Stimulated activated CD4-positive, alpha-beta T cell treated with anti-CD3 and anti-CD28 coated beads, Interleukin-2, amount 100 ng/mL, for 4 hours (primary cell): ENCODE measurements around the gene C15orf40.
A peak's percentile ranks its signal among the peaks of the same experiment; 100 is the strongest.

Source experiments
- DNase-seq: peaks from one replicate; pipeline ENCODE4 v3.0.0-alpha.2; 2020; ENCODE audit warnings: low read depth

Gene C15orf40

GRCh38 chr15:82993144-82993543, 18.3 kb downstream of the C15orf40 start:
- no peak for DNase-seq

DNA sequence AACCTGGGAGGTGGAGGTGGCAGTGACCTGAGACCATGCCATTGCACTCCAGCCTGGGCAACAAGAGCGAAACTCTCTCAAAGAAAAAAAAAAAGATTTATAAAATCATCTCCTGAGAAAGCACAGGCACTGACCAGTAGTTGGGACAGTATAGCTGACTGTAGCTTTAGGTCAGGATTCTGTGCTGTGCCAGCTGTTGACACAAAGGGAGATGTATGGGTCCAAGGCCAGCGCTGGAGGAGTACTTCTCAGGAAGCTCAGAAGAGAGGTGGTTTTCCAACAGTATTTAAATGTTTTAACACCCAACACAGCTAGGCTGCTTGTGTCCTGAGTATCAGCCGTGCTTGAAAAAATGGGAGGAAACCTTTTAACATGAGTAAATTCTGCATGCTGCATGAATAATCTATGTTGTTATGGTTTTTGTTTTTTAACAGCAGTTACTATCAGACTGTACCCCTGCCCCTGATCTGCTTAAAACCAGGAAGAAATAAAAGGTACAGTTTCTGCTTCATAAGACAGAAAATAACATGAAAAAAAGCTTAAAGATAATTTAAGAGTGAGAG, 18.9 kb downstream of the C15orf40 start:
- no peak for DNase-seq

GRCh38 chr15:82986442-82986780, 25.0 kb downstream of the C15orf40 start:
- no peak for DNase-seq

DNA sequence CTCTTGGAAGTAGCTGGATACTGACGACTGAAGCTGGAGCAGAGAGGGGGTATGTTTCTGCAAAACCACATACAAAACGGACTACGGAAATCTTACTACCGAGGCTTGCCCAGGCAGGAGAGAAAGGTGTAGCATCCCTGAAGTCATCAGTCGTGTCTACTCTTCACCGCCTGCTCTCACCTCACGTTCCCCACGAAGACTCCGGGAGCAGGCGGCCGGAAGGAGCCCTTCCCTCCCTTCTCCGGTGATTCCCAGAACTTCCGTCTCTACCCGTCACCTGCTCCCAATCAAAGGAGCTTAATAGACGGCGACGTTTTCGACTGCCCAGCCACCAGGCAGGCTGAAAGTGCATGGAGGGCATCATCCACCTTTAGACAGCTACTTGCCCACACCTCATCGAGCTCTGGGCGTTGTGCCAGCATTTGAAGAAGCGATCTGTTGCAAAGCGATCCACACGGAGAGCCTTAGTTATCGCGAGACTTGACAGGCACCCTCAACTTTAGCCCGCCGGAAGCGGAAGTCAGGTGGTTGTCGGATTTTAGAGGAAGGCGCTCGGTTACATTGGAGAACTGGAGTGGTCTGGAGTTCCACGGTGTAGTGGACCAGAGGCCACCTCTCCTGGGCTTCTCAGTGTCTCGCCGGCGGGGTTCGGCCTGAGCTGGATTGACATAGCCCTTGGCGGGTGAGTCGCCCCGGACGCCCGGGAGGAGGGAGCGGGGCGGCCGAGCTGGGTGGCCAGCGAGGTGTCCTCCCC, 25.6 kb downstream of the C15orf40 start, which contains the start of gene RAMAC:
Gene RAMAC (plus strand): TSS at position 523 of the 754 bp plus-strand sequence. CDS start 2,809 bp downstream, outside the sequence.
- DNase-seq, result peak; percentile 89

DNA sequence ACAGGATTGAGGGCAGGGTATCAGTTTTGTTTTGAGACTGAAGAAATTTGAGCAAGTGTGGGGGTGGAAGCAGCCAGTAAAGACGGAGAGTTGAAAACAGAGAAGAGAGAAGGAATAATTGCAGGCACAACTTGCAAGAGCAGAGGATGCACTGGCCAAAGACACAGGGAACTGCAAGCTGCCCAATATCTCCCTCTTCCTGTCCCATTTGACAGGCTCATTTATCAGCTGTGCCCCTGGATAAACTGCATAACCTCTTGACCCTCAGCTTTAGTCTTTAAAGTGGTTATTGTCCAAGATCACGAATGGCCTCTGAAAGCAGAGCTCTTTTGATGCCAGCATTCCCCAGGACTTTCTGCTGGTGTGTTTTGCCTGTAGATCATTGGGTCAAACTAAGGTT, 30.5 kb downstream of the C15orf40 start:
- DNase-seq, result no peak

DNA sequence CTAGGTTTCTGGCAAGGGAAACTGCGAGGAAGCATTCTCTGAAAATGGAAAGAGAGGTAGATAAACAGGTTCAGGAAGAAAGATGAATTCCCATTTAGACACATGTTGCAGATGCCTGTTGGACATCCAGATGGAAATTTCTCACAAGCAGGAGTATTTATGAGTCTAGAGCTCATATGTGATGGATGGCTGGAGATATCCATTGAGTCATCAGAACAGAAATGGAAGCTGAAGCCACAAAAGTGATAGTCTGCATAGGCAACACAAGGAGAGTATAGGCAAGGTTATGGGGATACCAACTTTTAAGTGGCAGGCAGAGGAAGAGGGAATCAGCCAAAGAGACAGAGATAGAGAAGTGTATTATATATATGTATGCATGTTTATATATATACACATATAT, 31.7 kb downstream of the C15orf40 start:
- DNase-seq, result no peak

DNA sequence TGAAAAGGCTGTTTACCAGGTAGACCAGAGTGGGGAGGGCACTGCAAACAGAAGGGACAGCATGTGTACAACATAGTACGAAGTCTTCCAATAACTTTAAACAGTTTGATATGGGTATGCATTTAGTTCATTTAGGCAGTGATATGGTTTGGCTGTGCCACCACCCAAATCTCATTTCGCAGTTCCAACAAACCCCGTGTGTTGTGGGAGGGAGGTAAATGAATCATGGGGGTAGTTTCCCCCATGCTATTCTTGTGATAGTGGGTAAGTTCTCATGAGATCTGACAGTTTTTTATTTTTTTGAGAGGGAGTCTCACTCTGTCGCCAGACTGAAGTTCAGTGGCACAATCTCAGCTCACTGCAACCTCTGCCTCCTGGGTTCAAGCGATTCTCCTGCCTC, 33.0 kb downstream of the C15orf40 start:
- no peak for DNase-seq

DNA sequence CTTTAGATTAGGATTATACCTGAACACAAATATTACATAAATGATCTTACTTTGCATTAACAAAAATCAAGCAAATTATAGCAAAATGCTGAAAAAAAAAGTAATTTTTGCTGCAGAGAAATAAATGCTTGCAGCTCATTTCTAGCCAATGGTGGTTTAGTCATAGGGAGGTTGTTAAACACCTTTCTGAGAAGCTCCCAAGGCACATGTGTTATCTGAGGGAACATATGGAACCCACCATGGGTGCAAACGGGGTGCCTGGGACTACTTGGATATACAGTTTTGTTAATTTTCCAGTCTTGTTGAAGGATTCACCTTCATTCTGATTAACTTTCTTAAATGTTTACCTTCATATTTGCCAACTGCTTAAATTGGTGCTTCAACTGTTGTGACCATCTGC, 34.4 kb downstream of the C15orf40 start:
- no peak for DNase-seq

GRCh38 chr15:82972990-82973389, 38.4 kb downstream of the C15orf40 start:
- DNase-seq, result no peak

- DNase-seq, result no peak
These were observed 40.0 kb downstream of the C15orf40 start for GRCh38 chr15:82971218-82971984.

DNA sequence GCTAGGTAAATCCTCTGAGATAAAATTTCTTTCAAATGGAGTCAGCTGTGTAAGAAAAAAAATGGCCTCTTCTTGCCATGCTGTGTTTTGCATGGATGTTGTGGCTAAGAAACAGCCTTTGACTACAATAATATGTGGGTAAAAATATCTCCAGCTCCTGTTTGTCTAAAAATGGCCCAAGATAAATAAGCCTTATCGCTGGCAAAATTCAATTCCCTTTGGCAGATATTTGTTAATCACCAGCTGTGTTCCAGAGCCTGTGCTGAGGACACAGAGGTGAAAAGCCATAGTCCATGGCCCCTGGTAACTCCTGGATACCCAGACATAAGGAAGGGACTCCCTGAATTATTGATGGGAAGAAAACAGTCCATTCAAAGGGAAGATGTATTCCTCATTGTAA, 40.7 kb downstream of the C15orf40 start:
- no peak for DNase-seq

DNA sequence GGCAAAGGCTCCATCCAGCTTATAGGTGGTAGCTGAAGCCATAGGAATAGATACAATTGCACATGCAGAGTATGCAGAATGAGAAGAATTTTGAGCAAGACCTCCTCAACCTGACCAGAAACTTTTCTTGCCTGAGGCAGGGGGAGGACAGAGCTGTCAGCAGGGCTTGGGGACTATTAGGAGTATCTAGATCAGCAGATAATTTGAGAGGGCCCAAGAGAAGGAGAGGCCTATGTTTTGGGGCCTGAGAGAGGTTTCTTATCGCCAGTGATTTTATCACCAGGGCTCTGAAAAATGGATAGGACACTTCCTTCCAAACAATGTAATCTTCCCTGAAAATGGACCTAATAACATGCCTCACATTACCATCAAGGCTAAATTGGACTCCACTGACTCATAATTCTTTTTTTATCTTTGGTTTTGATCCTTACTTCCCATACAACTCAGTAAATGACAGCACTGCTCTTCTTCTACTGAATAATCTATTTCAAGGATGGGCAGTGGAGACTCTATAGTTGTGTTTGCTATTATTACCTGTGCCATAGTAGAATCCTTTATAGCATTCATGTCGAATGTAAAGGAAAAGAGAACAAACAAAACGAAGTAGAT, 41.3 kb downstream of the C15orf40 start:
- DNase-seq, result no peak

- DNase-seq, result no peak
These were observed 42.1 kb downstream of the C15orf40 start for GRCh38 chr15:82969353-82969752.

DNA sequence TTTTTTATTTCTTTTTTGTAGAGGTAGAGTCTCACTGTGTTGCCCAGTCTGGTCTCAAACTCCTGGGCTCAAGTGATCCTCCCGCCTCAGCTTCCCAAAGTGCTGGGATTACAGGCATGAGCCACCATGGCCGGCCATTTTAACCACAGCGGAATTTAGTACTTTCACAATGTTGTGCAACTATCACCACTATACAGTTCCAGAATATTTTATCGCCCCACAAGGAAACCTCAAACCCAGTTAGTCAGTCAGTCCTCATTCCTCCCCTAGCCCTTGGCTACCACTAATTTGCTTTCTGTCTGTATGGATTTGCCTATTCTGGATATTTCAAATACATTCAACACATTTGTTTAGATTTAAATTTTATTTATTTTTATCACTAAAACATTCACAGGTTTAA, 43.4 kb downstream of the C15orf40 start:
- DNase-seq, result no peak

DNA sequence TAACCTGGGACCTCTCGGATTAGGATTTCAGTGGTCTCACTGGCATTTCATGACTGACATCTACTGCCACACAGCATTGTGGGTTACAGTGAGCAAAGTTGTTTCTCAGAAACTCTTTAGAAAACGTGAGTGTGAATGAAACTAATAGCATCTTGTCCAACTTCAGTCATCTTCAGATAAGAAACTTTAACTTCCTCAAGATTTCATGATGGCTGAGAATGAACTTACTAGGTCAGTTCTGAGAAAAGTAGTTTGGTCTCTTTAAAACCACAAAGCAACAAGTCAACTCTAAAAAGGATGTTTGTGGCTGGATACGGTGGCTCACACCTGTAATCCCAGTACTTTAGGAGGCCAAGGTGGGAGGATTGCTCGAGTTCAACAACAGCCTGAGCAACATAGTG, 44.8 kb downstream of the C15orf40 start:
- DNase-seq, result no peak

DNA sequence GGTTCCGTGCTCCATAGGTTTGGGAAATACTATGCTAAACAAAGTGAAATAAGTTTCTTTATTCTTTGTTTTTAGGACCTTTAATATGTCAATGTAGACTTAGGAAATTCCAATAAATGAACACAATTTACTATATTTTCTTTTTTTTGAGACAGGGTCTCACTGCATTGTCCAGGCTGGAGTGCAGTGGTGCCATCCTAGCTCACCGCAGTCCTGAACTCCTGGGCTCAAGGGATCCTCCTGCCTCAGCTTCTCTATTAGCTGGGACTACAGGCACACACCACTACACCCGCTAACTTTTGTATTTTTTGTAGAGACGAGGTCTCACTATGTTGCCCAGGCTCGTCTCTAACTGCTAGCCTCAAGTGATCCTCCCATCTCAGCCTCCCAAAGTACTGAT, 46.5 kb downstream of the C15orf40 start:
- no peak for DNase-seq

GRCh38 chr15:82963471-82964341, 47.7 kb downstream of the C15orf40 start:
- no peak for DNase-seq

DNA sequence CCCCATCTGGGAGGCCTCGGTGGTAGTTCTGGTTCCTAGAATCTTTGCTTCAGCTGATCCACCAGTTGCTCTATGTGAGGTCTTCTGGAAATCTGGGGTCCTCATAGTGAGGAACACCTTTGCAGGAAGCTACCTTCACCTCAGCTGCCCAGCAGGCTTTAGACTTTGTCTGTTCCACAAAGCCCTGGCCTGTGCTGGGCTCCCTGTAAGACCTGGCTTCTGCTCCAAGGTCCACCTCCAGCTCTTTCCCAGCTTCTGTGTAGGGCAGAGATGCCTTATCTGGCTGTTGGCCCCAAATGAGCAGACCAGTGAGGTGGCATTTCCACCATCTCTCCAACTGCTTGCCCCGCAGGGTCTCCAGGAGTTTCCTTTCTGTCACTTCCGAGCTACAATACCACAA, 50.7 kb downstream of the C15orf40 start:
- DNase-seq, result no peak

GRCh38 chr15:82959423-82959822, 52.0 kb downstream of the C15orf40 start:
- no peak for DNase-seq

GRCh38 chr15:82958638-82959037, 52.8 kb downstream of the C15orf40 start:
- no peak for DNase-seq

DNA sequence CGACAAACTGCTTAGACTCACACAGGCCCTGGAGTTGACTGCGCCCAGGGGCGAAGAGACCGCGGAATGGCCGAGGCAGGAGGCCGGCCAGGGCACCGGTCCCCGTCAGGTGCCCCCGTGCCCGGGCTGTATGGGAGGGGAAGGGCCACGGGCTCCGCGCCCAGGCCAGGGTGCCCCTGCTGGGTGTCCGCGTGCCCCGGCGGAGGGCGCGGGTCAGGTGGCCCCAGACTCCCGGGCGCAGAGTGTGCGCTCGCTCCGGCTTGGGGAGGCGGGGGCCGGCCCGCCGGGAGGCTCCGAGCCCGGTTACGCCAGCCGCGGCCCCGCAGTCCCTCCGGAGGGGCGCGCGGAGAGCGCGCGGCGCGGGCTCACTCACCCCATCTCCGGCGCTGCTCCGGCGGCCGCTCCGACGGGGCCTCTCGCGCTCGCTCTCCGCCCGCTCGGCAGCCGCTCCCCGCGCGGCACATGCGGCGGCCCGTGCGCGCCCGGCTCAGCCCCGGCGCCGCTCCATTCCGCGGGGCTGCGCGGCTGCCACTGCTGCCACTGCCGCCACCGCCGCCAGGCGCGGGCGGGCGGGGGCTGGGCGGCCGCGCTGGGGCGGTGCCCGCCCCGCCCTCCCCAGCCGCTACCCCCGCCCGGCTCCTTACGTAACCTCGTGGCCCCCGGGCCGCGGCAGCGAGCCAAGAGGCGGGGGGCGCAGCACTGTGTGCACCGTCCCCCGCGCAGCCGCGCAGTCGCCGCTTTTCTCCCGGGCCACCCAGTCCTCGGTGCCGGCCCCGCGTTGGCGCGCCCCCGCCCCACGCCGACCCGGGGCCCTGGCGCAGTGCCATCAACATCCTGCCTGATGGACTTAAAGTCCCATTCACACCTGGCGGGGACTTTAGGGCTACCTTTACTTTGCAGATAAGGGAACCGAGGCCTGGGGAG, 59.0 kb downstream of the C15orf40 start, which contains the start of gene HOMER2:
Gene HOMER2 (minus strand): TSS at position 563 of the 924 bp plus-strand sequence. CDS start 185 bp downstream, at position 378.
- no peak for DNase-seq
